ENCODE data around the gene HPCA. TPM values are rescaled to one million over a fixed set of nuclear protein-coding genes. Genes with fewer than 3 reads are reported as not detected.

The HPCA gene
- total and polyA plus RNA-seq, 2 experiments from 2014 or later, result not detected

- WGBS, 2 experiments (ENCODE audit: low coverage in 1 of 2, low lambda C conversion rate in 2 of 2, missing lambda C conversion rate in 2 of 2), result 71 to 73% methylated on average over 7 of the region's 7 CpGs
- no peaks in the 10 kb centered on the region for H3K36me3 ChIP-seq (ENCODE audit: low read depth)
- no peak overlapping the region for H3K27ac ChIP-seq
- H3K9me3 ChIP-seq (ENCODE audit: low read depth), result no peaks in the 10 kb centered on the region
- H3K27me3 ChIP-seq (replicated peaks; ENCODE audit: insufficient read depth), result no peaks in the 10 kb centered on the region
- peaks cover 11% of the 10 kb centered on the region for H3K4me1 ChIP-seq (ENCODE audit: insufficient read depth)
- no peak overlapping the region for H3K4me2 ChIP-seq (ENCODE audit: unreplicated experiment)
- no peaks in the 10 kb centered on the region for H4K20me1 ChIP-seq (ENCODE audit: insufficient read depth)
- no peaks in the 10 kb centered on the region for H3K79me2 ChIP-seq (ENCODE audit: insufficient read depth)
- H3F3A ChIP-seq (ENCODE audit: insufficient read depth), result 0 out of 2 replicates have a peak, but pooled peaks cover 5% of the 10 kb centered on the region
- no peak for DNase-seq
- H3K9ac ChIP-seq, result no peak overlapping the region
- no peaks in the 10 kb centered on the region for H3K9me2 ChIP-seq (ENCODE audit: insufficient read depth)
- TF ChIP-seq EZH2phosphoT487 (IDR thresholded peaks at IDR 0.05; ENCODE audit: insufficient read depth, low read depth) (no peak), EZH2 (IDR thresholded peaks at IDR 0.05; ENCODE audit: insufficient read depth, poor library complexity, severe bottlenecking) (no peak)
- H3K4me3 ChIP-seq, result no peak overlapping the region
- in situ Hi-C loops (cut with MboI), result no loop called here
- no peak overlapping the region for H2AFZ ChIP-seq
These were observed 34.5 kb downstream of the HPCA start for GRCh38 chr1:32920833-32921232.

- Histone ChIP-seq H3K9me3 (ENCODE audit: low read depth) (no peaks in the 10 kb centered on the region), H3K79me2 (ENCODE audit: insufficient read depth) (no peaks in the 10 kb centered on the region), H3K9ac (no peak overlapping the region), H2AFZ (no peak overlapping the region), H3K9me2 (ENCODE audit: insufficient read depth) (no peaks in the 10 kb centered on the region), H3F3A (ENCODE audit: insufficient read depth) (peaks cover under 1% of the 10 kb centered on the region; the same call in 1 of the 2 replicates), H3K4me1 (ENCODE audit: insufficient read depth) (peaks cover 7% of the 10 kb centered on the region), H3K36me3 (ENCODE audit: low read depth) (no peaks in the 10 kb centered on the region), H4K20me1 (ENCODE audit: insufficient read depth) (no peaks in the 10 kb centered on the region), H3K27ac (no peak overlapping the region), H3K27me3 (replicated peaks; ENCODE audit: insufficient read depth) (no peaks in the 10 kb centered on the region), H3K4me2 (ENCODE audit: unreplicated experiment) (no peak overlapping the region), H3K4me3 (no peak overlapping the region)
- DNase-seq, result no peak
- no peak for TF ChIP-seq EZH2phosphoT487 (IDR thresholded peaks at IDR 0.05; ENCODE audit: insufficient read depth, low read depth)
- no peak for TF ChIP-seq EZH2 (IDR thresholded peaks at IDR 0.05; ENCODE audit: insufficient read depth, poor library complexity, severe bottlenecking)
- 43 to 46% methylated on average over 29 to 31 of the region's 31 CpGs for whole genome bisulfite sequencing, 2 experiments (ENCODE audit: low coverage in 1 of 2, low lambda C conversion rate in 2 of 2, missing lambda C conversion rate in 2 of 2)
- in situ Hi-C loops (cut with MboI), result no loop called here
These were observed 38.6 kb downstream of the HPCA start for GRCh38 chr1:32924881-32925344.

- 33 to 35% methylated on average over 23 to 24 of the region's 24 CpGs for WGBS, 2 experiments (ENCODE audit: low coverage in 1 of 2, low lambda C conversion rate in 2 of 2, missing lambda C conversion rate in 2 of 2)
- Histone ChIP-seq H3K4me1 (ENCODE audit: insufficient read depth) (peaks cover under 1% of the 10 kb centered on the region; the same call in 1 of the 2 replicates), H3K9ac (peak overlapping the region; percentile 30; the same call in 1 of the 2 replicates), H3K9me2 (ENCODE audit: insufficient read depth) (no peaks in the 10 kb centered on the region), H3K27ac (no peak overlapping the region), H3K4me3 (no peak overlapping the region), H3F3A (ENCODE audit: insufficient read depth) (no peaks in the 10 kb centered on the region; the same call in 1 of the 2 replicates), H3K9me3 (ENCODE audit: low read depth) (no peaks in the 10 kb centered on the region), H3K4me2 (ENCODE audit: unreplicated experiment) (no peak overlapping the region), H4K20me1 (ENCODE audit: insufficient read depth) (no peaks in the 10 kb centered on the region), H3K27me3 (replicated peaks; ENCODE audit: insufficient read depth) (no peaks in the 10 kb centered on the region), H3K36me3 (ENCODE audit: low read depth) (no peaks in the 10 kb centered on the region), H2AFZ (peak overlapping the region; percentile 69), H3K79me2 (ENCODE audit: insufficient read depth) (no peaks in the 10 kb centered on the region)
- in situ Hi-C loops (cut with MboI), result no loop called here
- peak; percentile 67 for DNase-seq
- TF ChIP-seq EZH2 (IDR thresholded peaks at IDR 0.05; ENCODE audit: insufficient read depth, poor library complexity, severe bottlenecking) (no peak), EZH2phosphoT487 (IDR thresholded peaks at IDR 0.05; ENCODE audit: insufficient read depth, low read depth) (no peak)
These were observed 39.3 kb downstream of the HPCA start for GRCh38 chr1:32925403-32926162.

GRCh38 chr1:32926562-32926961, 40.3 kb downstream of the HPCA start:
- no peaks in the 10 kb centered on the region for H3K36me3 ChIP-seq (ENCODE audit: low read depth)
- no peaks in the 10 kb centered on the region for H4K20me1 ChIP-seq (ENCODE audit: insufficient read depth)
- no peak overlapping the region for H3K4me3 ChIP-seq
- no peak overlapping the region for H3K27ac ChIP-seq
- H3K9me2 ChIP-seq (ENCODE audit: insufficient read depth), result no peaks in the 10 kb centered on the region
- in situ Hi-C loops (cut with MboI), result no loop called here
- H2AFZ ChIP-seq, result no peak overlapping the region
- WGBS, 2 experiments (ENCODE audit: low coverage in 1 of 2, low lambda C conversion rate in 2 of 2, missing lambda C conversion rate in 2 of 2), result 96% methylated on average over 6 of the region's 6 CpGs
- TF ChIP-seq EZH2 (IDR thresholded peaks at IDR 0.05; ENCODE audit: insufficient read depth, poor library complexity, severe bottlenecking) (no peak), EZH2phosphoT487 (IDR thresholded peaks at IDR 0.05; ENCODE audit: insufficient read depth, low read depth) (no peak)
- H3K4me1 ChIP-seq (ENCODE audit: insufficient read depth), result no peaks in the 10 kb centered on the region
- no peaks in the 10 kb centered on the region; the same call in 1 of the 2 replicates for H3F3A ChIP-seq (ENCODE audit: insufficient read depth)
- H3K9ac ChIP-seq, result no peak overlapping the region
- H3K27me3 ChIP-seq (replicated peaks; ENCODE audit: insufficient read depth), result no peaks in the 10 kb centered on the region
- no peaks in the 10 kb centered on the region for H3K79me2 ChIP-seq (ENCODE audit: insufficient read depth)
- DNase-seq, result no peak
- H3K9me3 ChIP-seq (ENCODE audit: low read depth), result no peaks in the 10 kb centered on the region
- H3K4me2 ChIP-seq (ENCODE audit: unreplicated experiment), result no peak overlapping the region

Measured in GM23248 (cell line).